Upper lobe of left lung (tissue), 4 donors: Measurements from ENCODE around the gene SYT9.

Experiments
- EP300 ChIP-seq, 4 donors: sonication (generic); formaldehyde crosslinking; IDR thresholded peaks; one replicate each; pipeline ENCODE4 v1.5.1; 2017; ENCODE audit warnings: antibody characterized with exemption in 4 of 4, control low read depth in 2 of 4
- POLR2A ChIP-seq, 4 donors: fragments of 450-650 bp; IDR thresholded peaks; one replicate each; pipeline ENCODE4 v1.5.1; 2016 to 2017; ENCODE audit warnings: antibody characterized with exemption in 4 of 4, mild to moderate bottlenecking in 2 of 4

DNA sequence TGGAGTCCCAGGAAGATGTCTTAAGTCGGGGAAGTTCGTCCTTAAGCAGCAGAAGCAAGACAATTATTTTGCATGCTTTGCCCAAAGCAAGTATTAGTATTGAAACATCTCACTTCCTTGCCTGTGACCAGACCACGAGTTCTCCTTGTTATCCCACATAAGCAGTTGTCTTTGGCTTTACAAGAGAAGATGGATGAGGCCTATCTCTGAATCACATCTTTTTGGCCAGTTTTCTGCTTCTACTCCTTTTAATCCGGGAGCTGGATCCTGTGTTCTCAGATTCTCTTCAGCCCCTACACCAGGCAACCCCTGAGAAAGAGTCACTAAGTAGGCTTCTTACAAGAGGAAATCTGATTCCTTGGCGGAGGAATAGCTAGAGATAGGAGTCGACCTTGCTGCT, 2.1 kb downstream of the SYT9 start:
- no peak for TF ChIP-seq POLR2A (IDR thresholded peaks at IDR 0.05)
- no peak for TF ChIP-seq EP300 (IDR thresholded peaks at IDR 0.05)
